ENCODE measurements around the gene BAZ2B. TPM values are rescaled to one million over a fixed set of nuclear protein-coding genes. Genes with fewer than 3 reads are reported as not detected.

Gene BAZ2B
- total and polyA plus RNA-seq, 2 donors (not counting 3 experiments of a cell fraction or from before 2014, with no cell fraction given), result 22.1 to 73.8 TPM

GRCh38 chr2:159349674-159350299 lies 266.6 kb downstream of the BAZ2B start:
- Histone ChIP-seq H3K9me3 (replicated peaks; ENCODE audit: control insufficient read depth, insufficient read depth, low read length) (no peaks in the 10 kb centered on the region), H3K27me3 (ENCODE audit: control insufficient read depth in 2 of 2, insufficient read depth in 2 of 2, low read length in 2 of 2) (no peaks in the 10 kb centered on the region), H3K79me2 (ENCODE audit: control insufficient read depth, insufficient read depth, low read length) (no peaks in the 10 kb centered on the region), H3K36me3 (ENCODE audit: control insufficient read depth in 2 of 2, extremely low read depth in 1 of 2, insufficient read depth in 2 of 2, low read length in 2 of 2) (peaks cover 4 to 10% of the 10 kb centered on the region in 2 experiments), H3K9me1 (replicated peaks; ENCODE audit: control insufficient read depth, extremely low read depth, insufficient read depth, low read length) (no peaks in the 10 kb centered on the region), H2AFZ (ENCODE audit: low read depth, low read length) (no peak overlapping the region), H3K4me1 (ENCODE audit: control insufficient read depth, extremely low read depth, insufficient read depth, low read length) (no peaks in the 10 kb centered on the region), H4K20me1 (replicated peaks; ENCODE audit: control insufficient read depth, extremely low read depth, insufficient read depth, low read length) (no peaks in the 10 kb centered on the region), H3K4me3 (replicated peaks in 1 of 3; ENCODE audit: insufficient read depth in 1 of 3, low read depth in 1 of 3, low read length in 3 of 3) (no peak overlapping the region), H3K27ac (ENCODE audit: insufficient read depth, low read depth, low read length) (no peak overlapping the region), H3K9ac (replicated peaks; ENCODE audit: extremely low read depth, insufficient read depth, low read length) (no peak overlapping the region), H3K4me2 (ENCODE audit: insufficient read depth, low read length) (no peak overlapping the region)
- CTCF ChIA-PET, result interaction anchor here (1.6 kb wide), 1 partner anchor 17 kb away, joined by 4 read pairs; no protein-coding TSS in a partner anchor
- intact Hi-C loops (cut with micrococcal nuclease), result no loop called here
- TF ChIP-seq EZH2 (IDR thresholded peaks at IDR 0.05; ENCODE audit: borderline replicate concordance, low read depth, low read length, severe bottlenecking) (no peak), POLR2A (IDR thresholded peaks at IDR 0.05; ENCODE audit: low read depth, low read length) (no peak), MYC (IDR thresholded peaks at IDR 0.05; ENCODE audit: low read depth, low read length) (no peak), JUN (IDR thresholded peaks at IDR 0.05; ENCODE audit: borderline replicate concordance, insufficient read depth, insufficient read length, low read depth) (no peak), POLR2AphosphoS5 (IDR thresholded peaks at IDR 0.05; ENCODE audit: insufficient read depth, low read depth, low read length) (no peak), CTCF (IDR thresholded peaks at IDR 0.05; ENCODE audit: extremely low read depth in 1 of 2, insufficient read depth in 1 of 2, low read depth in 1 of 2, low read length in 2 of 2) (no peak), GATA2 (IDR thresholded peaks at IDR 0.05; ENCODE audit: insufficient read depth, insufficient read length, low read depth, low read length) (no peak), FOS (IDR thresholded peaks at IDR 0.05; ENCODE audit: borderline replicate concordance, insufficient read depth, low read length) (no peak)
- TF ChIP-seq, protein P1, sequence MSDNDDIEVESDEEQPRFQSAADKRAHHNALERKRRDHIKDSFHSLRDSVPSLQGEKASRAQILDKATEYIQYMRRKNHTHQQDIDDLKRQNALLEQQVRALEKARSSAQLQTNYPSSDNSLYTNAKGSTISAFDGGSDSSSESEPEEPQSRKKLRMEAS (IDR thresholded peaks at IDR 0.05; ENCODE audit: insufficient read depth, insufficient read length), result no peak
- no peak for DNase-seq (ENCODE audit: low read depth, low spot score)
- FAIRE-seq, result peak; percentile 24
- TSS peak; percentile 50 for BruUV-seq (replicated peaks)
- dilution Hi-C loops (cut with MboI; ENCODE audit: extremely low pct_ligation_motif_present, low sequenced_read_pairs), result no loop called here
- POLR2A ChIA-PET, result no interaction called here

Measured in endothelial cell of umbilical vein (primary cell).